ELF-1 (cell line): Measurements from ENCODE around the gene FZR1.
"Not testable (repeated sequence)": the region's sequence is repeated elsewhere in the genome, so short reads cannot be mapped to it uniquely, and the experiment has no call there.

Experiments used
- DNase-seq: peaks from one replicate; pipeline ENCODE4 v3.0.0-alpha.2; 2016; ENCODE audit warnings: low read depth, low spot score

The FZR1 gene

GRCh38 chr19:3514930-3515329 lies 8.8 kb downstream of the FZR1 start:
- no peak for DNase-seq

GRCh38 chr19:3515891-3516422 lies 9.8 kb downstream of the FZR1 start:
- no peak for DNase-seq

GRCh38 chr19:3516675-3517207 lies 10.6 kb downstream of the FZR1 start:
- no peak for DNase-seq

- no peak for DNase-seq
These were observed 11.5 kb downstream of the FZR1 start for GRCh38 chr19:3517638-3518037.

GRCh38 chr19:3518255-3518654 lies 12.1 kb downstream of the FZR1 start:
- DNase-seq, result peak; percentile 47

- DNase-seq, result no peak
These were observed 12.5 kb downstream of the FZR1 start for GRCh38 chr19:3518659-3519058.

- peak; percentile 26 for DNase-seq
These were observed 13.0 kb downstream of the FZR1 start for GRCh38 chr19:3519126-3519525.

- peak; percentile 90 for DNase-seq
These were observed 14.3 kb downstream of the FZR1 start for GRCh38 chr19:3520166-3521103.

GRCh38 chr19:3521104-3521445 lies 15.0 kb downstream of the FZR1 start:
- no peak for DNase-seq

GRCh38 chr19:3522421-3523360 lies 16.6 kb downstream of the FZR1 start:
- DNase-seq, result no peak

GRCh38 chr19:3523361-3524077 lies 17.4 kb downstream of the FZR1 start:
- DNase-seq, result no peak

GRCh38 chr19:3524078-3524842 lies 18.1 kb downstream of the FZR1 start:
- DNase-seq, result no peak

- DNase-seq, result no peak
These were observed 18.9 kb downstream of the FZR1 start for GRCh38 chr19:3524904-3525451.

- no peak for DNase-seq
These were observed 20.6 kb downstream of the FZR1 start for GRCh38 chr19:3526507-3527237.

GRCh38 chr19:3527238-3527910 lies 21.3 kb downstream of the FZR1 start:
- no peak for DNase-seq

GRCh38 chr19:3528080-3528479 lies 22.0 kb downstream of the FZR1 start:
- DNase-seq, result no peak

- no peak for DNase-seq
These were observed 22.6 kb downstream of the FZR1 start for GRCh38 chr19:3528539-3529211.

GRCh38 chr19:3529299-3529698 lies 23.2 kb downstream of the FZR1 start:
- DNase-seq, result not testable (repeated sequence)
